ENCODE data around the gene MEX3D. TPM values are rescaled to one million over a fixed set of nuclear protein-coding genes. Genes with fewer than 3 reads are reported as not detected.
"Not testable (repeated sequence)": the region's sequence is repeated elsewhere in the genome, so short reads cannot be mapped to it uniquely, and the experiment has no call there.

MEX3D gene
- total and polyA plus RNA-seq, 2 donors from 2014 or later: 5.4 to 19.3 TPM

GRCh38 chr19:1522838-1523237 is 45.3 kb downstream of the MEX3D start:
- Histone ChIP-seq H3K4me3 (ENCODE audit: low read length in 3 of 3) (no peak overlapping the region), H3K27me3 (ENCODE audit: control insufficient read depth, insufficient read depth, low read length) (peaks cover 9% of the 10 kb centered on the region), H3K4me1 (ENCODE audit: control insufficient read depth in 2 of 3, insufficient read depth in 2 of 3, low read depth in 1 of 3, low read length in 3 of 3) (peaks cover 0 to 4% (median 0%) of the 10 kb centered on the region in 3 donors), H3K36me3 (ENCODE audit: control insufficient read depth in 2 of 3, insufficient read depth in 3 of 3, low read length in 3 of 3) (no peaks in the 10 kb centered on the region), H3K27ac (ENCODE audit: low read depth in 2 of 2, low read length in 2 of 2) (no peak overlapping the region), H3K9ac (ENCODE audit: low read length in 3 of 3) (no peak overlapping the region), H3K9me3 (ENCODE audit: control insufficient read depth in 2 of 3, insufficient read depth in 1 of 3, low read length in 3 of 3) (peaks cover 0 to 2% (median 0%) of the 10 kb centered on the region in 3 donors)
- FAIRE-seq: no peak
- no peak for DNase-seq
- TF ChIP-seq CTCF (IDR thresholded peaks at IDR 0.05; ENCODE audit: borderline replicate concordance, extremely low read depth, insufficient read depth): no peak
- intact Hi-C loops (cut with DNase I): no loop called here

GRCh38 chr19:1522061-1522460 is 46.1 kb downstream of the MEX3D start:
- Histone ChIP-seq H3K4me1 (ENCODE audit: control insufficient read depth in 2 of 3, insufficient read depth in 2 of 3, low read depth in 1 of 3, low read length in 3 of 3) (peaks cover 0 to 4% (median 0%) of the 10 kb centered on the region in 3 donors), H3K4me3 (ENCODE audit: low read length in 3 of 3) (no peak overlapping the region), H3K27ac (ENCODE audit: low read depth in 2 of 2, low read length in 2 of 2) (no peak overlapping the region), H3K36me3 (ENCODE audit: control insufficient read depth in 2 of 3, insufficient read depth in 3 of 3, low read length in 3 of 3) (no peaks in the 10 kb centered on the region), H3K9me3 (ENCODE audit: control insufficient read depth in 2 of 3, insufficient read depth in 1 of 3, low read length in 3 of 3) (peaks cover 0 to 2% (median 0%) of the 10 kb centered on the region in 3 donors), H3K27me3 (ENCODE audit: control insufficient read depth, insufficient read depth, low read length) (peaks cover 9% of the 10 kb centered on the region), H3K9ac (ENCODE audit: low read length in 3 of 3) (no peak overlapping the region)
- FAIRE-seq (no peak), DNase-seq (no peak)
- no peak for TF ChIP-seq CTCF (IDR thresholded peaks at IDR 0.05; ENCODE audit: borderline replicate concordance, extremely low read depth, insufficient read depth)
- intact Hi-C loops (cut with DNase I): no loop called here

GRCh38 chr19:1521636-1522035 is 46.5 kb downstream of the MEX3D start:
- H3K36me3 ChIP-seq (ENCODE audit: control insufficient read depth in 2 of 3, insufficient read depth in 3 of 3, low read length in 3 of 3): no peaks in the 10 kb centered on the region
- FAIRE-seq (no peak), DNase-seq (no peak)
- no peak for TF ChIP-seq CTCF (IDR thresholded peaks at IDR 0.05; ENCODE audit: borderline replicate concordance, extremely low read depth, insufficient read depth)
- H3K4me1 ChIP-seq (ENCODE audit: control insufficient read depth in 2 of 3, insufficient read depth in 2 of 3, low read depth in 1 of 3, low read length in 3 of 3): peaks cover 0 to 4% (median 0%) of the 10 kb centered on the region in 3 donors
- H3K27me3 ChIP-seq (ENCODE audit: control insufficient read depth, insufficient read depth, low read length): peaks cover 9% of the 10 kb centered on the region
- no peak overlapping the region for H3K27ac ChIP-seq (ENCODE audit: low read depth in 2 of 2, low read length in 2 of 2)
- no peak overlapping the region for H3K4me3 ChIP-seq (ENCODE audit: low read length in 3 of 3)
- intact Hi-C loops (cut with DNase I): no loop called here
- H3K9me3 ChIP-seq (ENCODE audit: control insufficient read depth in 2 of 3, insufficient read depth in 1 of 3, low read length in 3 of 3): peaks cover 0 to 2% (median 0%) of the 10 kb centered on the region in 3 donors
- H3K9ac ChIP-seq (ENCODE audit: low read length in 3 of 3): no peak overlapping the region

- peaks cover 0 to 4% (median 0%) of the 10 kb centered on the region in 3 donors for H3K4me1 ChIP-seq (ENCODE audit: control insufficient read depth in 2 of 3, insufficient read depth in 2 of 3, low read depth in 1 of 3, low read length in 3 of 3)
- H3K27me3 ChIP-seq (ENCODE audit: control insufficient read depth, insufficient read depth, low read length): peaks cover 9% of the 10 kb centered on the region
- TF ChIP-seq CTCF (IDR thresholded peaks at IDR 0.05; ENCODE audit: borderline replicate concordance, extremely low read depth, insufficient read depth): no peak
- H3K36me3 ChIP-seq (ENCODE audit: control insufficient read depth in 2 of 3, insufficient read depth in 3 of 3, low read length in 3 of 3): no peaks in the 10 kb centered on the region
- H3K4me3 ChIP-seq (ENCODE audit: low read length in 3 of 3): no peak overlapping the region
- no peak overlapping the region for H3K9ac ChIP-seq (ENCODE audit: low read length in 3 of 3)
- H3K9me3 ChIP-seq (ENCODE audit: control insufficient read depth in 2 of 3, insufficient read depth in 1 of 3, low read length in 3 of 3): peaks cover 0 to 2% (median 0%) of the 10 kb centered on the region in 3 donors
- no peak for FAIRE-seq
- no peak overlapping the region for H3K27ac ChIP-seq (ENCODE audit: low read depth in 2 of 2, low read length in 2 of 2)
- intact Hi-C loops (cut with DNase I): no loop called here
- DNase-seq: no peak
Measured at GRCh38 chr19:1520203-1520780, 47.8 kb downstream of the MEX3D start.

GRCh38 chr19:1519802-1520201 is 48.3 kb downstream of the MEX3D start:
- H3K27ac ChIP-seq (ENCODE audit: low read depth in 2 of 2, low read length in 2 of 2); FAIRE-seq; H3K4me1 ChIP-seq (ENCODE audit: control insufficient read depth in 2 of 3, insufficient read depth in 2 of 3, low read depth in 1 of 3, low read length in 3 of 3); H3K9ac ChIP-seq (ENCODE audit: low read length in 3 of 3); intact Hi-C loops (cut with DNase I); H3K36me3 ChIP-seq (ENCODE audit: control insufficient read depth in 2 of 3, insufficient read depth in 3 of 3, low read length in 3 of 3); H3K4me3 ChIP-seq (ENCODE audit: low read length in 3 of 3); DNase-seq; H3K9me3 ChIP-seq (ENCODE audit: control insufficient read depth in 2 of 3, insufficient read depth in 1 of 3, low read length in 3 of 3); H3K27me3 ChIP-seq (ENCODE audit: control insufficient read depth, insufficient read depth, low read length): not testable (repeated sequence)
